Activated CD8-positive, alpha-beta memory T cell treated with anti-CD3 and anti-CD28 coated beads, Interleukin-2, amount 50 U/mL, for 4 hours (primary cell): ENCODE data around the gene PDE1C.

ENCODE experiments used
- DNase-seq: peaks from one replicate; pipeline ENCODE4 v3.0.0-alpha.2; 2020

The PDE1C gene

DNA sequence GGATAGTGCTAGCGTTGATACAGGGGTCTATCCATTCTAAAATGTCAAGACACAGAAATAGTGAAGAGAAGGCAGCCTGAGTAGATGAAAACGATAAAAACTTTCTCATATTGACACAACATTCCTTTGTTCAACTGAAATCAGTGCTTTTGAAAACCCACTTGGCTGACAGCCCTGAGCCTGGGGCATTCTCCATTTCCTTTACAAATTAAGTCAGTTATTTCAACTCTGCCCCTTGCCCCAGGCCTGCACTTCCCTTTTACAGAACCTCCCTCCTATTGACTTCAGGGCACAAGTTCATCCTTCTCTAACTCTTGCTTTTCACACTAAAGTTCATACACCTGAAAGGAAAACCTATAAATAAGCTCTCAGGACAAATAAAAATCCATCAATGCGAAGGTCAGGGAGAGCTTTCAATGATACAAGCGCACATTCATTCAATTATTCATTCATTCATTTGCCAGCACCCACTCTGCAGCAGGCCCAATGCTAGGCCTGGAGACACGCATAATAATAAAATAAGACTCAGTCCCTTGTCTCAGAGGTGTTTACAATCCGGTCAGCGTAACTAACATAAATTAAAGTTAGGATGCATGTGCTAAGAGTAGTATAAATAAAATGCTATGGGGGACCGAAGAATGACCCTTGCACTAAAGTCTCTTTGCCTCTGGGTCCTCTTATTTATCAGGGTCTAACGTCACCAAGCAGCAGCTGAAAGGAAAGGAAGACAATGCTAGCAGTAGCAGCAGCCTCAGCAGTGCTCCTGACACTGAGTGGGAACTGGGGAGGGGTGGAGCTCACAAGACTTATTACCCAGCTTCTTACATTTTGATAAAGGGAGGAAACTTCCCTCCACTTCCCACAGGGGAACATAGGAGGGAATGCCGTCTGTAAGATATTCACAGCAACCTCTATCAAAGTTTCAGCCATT, 134.8 kb downstream of the PDE1C start:
- no peak for DNase-seq

- DNase-seq: no peak
Observed at GRCh38 chr7:31934551-31934950, 135.7 kb downstream of the PDE1C start.

DNA sequence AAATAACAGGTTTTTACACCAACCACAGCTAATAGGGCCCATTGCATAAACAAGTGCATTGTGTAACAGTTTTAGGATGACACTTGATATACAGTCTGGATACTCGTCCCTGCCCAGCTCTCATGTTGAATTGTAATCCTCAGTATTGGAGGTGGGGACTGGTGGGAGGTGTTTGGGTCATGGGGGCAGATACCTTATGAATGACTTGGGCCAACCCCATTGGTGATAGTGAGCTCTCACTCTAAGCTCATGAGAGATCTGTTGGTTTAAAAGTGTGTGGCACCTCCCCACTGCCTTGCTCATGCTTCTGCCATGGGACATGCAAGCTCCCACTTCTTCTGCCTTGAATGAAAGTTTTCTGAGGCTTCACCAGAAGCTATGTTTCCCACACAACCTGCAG, 136.7 kb downstream of the PDE1C start:
- DNase-seq: no peak

- no peak for DNase-seq
Observed at GRCh38 chr7:31926991-31927584, 143.1 kb downstream of the PDE1C start.

DNA sequence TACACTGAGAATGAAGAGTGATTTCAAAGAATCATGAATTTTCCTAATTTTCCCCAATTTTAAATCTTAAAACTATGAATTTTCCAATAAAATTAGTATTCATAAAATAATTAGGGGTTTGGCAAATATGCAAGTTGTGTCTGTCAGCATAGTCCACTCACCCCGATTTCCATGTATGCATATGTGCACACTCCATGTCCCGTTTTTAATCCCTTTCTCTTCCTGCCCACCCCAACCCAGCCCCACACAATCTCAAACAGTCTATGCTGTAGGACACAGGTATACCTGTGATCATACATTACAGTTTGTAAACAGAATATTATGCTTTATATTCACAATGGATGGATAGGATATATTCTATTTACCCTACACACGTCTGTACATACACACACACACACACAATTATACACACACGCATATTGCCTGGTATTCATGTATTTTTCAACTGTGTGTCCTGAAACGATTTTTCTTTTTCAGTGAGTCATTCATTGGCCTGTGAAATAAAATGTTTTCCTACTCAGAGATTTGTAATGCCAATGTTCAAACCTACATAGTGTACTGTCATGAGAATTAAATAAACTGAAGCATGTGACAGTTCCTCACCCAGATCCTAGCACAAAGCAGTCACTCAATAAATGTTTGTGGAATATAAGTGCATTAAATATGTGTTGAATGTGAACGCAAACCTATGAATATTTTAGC, 144.3 kb downstream of the PDE1C start:
- no peak for DNase-seq

GRCh38 chr7:31924251-31924650, 146.0 kb downstream of the PDE1C start:
- no peak for DNase-seq

- no peak for DNase-seq
Observed at GRCh38 chr7:31922848-31923247, 147.4 kb downstream of the PDE1C start.

GRCh38 chr7:31921047-31921446, 149.2 kb downstream of the PDE1C start:
- no peak for DNase-seq

GRCh38 chr7:31919678-31920369, 150.4 kb downstream of the PDE1C start:
- DNase-seq: no peak

DNA sequence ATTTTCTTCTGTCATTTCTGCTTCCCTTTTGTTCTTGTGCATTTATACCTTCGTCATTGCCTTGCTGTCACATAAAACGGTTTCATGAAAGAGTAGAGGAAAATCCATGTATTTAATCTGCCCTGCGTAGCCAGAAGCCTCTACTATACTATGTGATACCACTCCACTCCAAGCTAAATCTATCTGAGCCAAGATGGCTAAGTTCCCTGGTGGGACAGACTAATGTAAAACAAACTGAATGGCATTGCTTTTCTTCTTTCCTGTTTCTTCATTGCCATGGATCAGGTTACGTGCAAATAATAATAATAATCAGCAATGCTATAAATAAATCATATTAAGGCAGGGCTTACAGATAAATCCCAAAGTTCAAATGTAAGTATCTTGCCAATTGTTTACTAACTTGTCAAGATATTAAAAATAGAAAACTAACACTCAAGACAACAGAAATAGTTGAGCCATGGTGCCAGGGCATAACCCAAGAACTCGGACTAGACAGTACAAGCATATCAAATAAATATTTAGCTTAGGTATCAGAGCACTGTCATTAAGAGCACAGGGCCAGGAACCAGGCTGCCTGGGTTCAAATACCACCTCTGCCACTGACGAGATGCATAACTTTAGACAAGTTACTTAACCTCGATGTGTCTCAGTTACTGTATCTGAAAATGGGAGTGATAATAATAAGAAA, 151.4 kb downstream of the PDE1C start:
- no peak for DNase-seq

GRCh38 chr7:31917256-31917655, 153.0 kb downstream of the PDE1C start:
- DNase-seq: no peak

- no peak for DNase-seq
Observed at GRCh38 chr7:31910191-31910590, 160.0 kb downstream of the PDE1C start.

DNA sequence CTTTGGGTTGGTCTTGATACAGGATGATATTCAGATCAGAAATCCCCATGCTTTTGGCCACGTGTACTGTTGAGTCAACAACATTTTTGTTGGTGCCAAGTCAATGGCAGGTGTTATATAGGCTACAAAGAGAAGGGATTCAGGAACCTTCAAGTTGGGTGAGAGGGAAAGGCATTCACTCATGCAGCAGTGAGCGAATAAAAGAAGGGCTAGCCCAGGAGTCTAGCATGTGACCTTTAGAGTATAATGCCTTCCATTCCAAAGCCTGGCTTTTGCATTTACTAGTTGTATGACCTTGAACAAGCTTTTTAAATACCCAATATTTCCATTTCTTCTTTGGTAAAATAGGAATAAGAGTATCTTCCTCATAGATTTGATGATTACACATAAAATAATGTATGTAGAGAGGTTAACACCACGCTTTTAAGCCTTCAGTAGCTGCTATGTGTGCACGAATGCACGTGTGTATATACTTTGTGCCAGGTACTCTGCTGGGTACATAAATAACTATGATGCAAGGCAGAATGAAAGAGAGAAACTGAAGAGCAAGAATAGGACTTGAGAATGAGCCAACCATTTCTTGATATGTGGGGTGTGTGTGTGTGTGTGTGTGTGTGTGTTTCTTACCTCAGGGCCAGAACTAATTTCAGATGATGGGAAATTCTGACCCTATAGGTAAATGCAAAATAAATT, 163.6 kb downstream of the PDE1C start:
- DNase-seq: no peak

DNA sequence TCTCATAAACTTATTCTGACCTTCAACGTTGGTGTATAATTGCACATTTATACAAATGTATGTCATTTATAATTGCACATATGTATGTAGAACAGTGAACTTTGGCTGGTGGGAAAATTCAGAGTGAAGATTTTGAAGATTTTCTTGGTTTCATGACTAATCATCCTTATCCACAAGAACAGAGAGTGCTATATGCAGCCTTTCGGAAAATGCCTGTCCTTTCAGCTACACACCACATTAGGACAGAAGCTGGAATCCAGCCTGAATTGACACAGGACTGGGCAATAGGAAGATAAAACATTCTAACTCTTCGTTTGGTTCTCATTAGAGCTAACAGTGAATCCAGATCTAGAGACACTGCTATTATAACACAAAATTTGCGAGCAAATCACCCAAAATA, 166.2 kb downstream of the PDE1C start:
- DNase-seq: no peak

- no peak for DNase-seq
Observed at GRCh38 chr7:31899356-31899927, 170.8 kb downstream of the PDE1C start.

DNA sequence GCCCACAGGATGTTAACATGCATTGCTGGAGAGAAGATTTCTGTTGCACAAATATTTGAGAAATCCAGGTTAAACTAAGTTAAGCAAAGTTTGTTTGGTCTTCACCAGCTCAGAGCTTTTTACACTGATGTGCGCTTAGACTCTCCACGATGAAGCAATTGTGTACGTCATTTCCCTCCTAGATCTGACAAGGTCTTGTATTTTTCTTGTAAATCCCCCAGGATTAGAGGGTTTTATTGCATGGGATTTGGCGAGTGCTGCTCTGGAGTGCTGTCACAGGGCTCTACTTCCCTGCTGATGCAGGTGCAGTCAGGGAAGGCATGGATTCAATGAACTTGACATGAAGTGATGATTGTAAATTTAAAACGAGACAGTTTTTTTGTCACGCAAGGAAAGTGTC, 173.3 kb downstream of the PDE1C start:
- DNase-seq: no peak

GRCh38 chr7:31894308-31894707, 175.9 kb downstream of the PDE1C start:
- DNase-seq: no peak

- DNase-seq: no peak
Observed at GRCh38 chr7:31893365-31893764, 176.8 kb downstream of the PDE1C start.

DNA sequence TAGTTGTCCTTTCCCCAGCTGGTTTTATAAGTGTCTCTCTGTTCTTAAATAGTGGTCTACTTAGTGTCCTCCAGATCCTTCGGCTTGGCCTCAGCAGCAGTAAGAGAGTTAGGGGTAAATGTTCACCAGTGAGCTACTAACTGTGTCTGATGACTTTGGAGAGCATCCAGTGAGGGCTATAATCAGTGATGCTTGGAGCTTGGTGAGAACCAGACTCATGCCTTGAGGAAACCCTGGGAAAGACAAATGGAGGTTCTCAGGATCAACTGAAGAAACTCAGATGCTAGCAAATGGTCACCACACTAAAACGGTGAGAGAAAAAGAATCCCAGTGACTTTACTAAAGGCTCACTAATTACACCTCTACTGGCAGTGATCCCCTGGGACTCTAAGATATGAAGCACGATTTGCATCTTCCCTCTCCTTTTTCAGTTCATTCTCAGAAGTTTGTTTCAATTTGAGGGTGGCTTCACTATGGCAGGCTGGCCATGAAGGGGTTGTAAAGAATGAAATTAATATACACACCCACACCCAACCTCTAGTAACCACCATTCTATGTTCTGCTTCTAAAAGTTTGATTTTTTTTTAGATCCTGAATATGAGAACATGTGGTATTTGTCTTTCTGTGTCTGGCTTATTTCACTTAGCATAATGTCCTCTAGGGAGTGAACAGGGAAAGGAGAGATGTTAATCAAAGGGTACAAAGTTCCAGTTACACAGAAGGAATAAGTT, 177.9 kb downstream of the PDE1C start:
- DNase-seq: no peak

GRCh38 chr7:31890766-31891165, 179.4 kb downstream of the PDE1C start:
- DNase-seq: no peak

DNA sequence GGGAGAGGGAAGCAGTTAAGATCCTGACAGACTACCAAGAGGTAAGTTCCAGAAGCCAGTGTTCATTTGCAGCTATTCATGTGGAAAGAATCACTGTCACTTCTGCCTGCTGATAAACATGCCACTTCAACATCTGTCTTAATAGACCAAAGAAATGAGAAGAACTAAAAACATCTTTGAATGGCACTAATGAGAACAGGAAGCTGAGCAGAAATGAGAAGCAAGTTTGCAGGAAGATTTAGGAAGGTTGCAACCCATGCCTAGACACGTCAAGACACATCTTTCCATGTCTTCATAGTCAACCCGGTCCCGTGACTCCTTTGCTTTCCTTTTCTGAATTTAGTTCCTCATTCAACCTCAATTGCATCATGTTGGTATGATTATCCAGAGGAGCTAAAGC, 180.0 kb downstream of the PDE1C start:
- DNase-seq: no peak
